OCI-LY7 (cell line): ENCODE results near the gene MYO1C.

Source experiments
- CTCF ChIP-seq: fragments of 200-600 bp; sonication (generic); conservative IDR thresholded peaks from 2 replicates; pipeline ENCODE4 v1.5.1; 2014; ENCODE audit warnings: mild to moderate bottlenecking, antibody characterized with exemption, low read length, moderate library complexity, mixed read lengths
- EZH2phosphoT487 ChIP-seq: fragments of 200-600 bp; sonication (generic); IDR thresholded peaks from 2 replicates; pipeline ENCODE4 v1.6.1; 2018; ENCODE audit warnings: low read depth, borderline replicate concordance, mild to moderate bottlenecking, mixed run types, antibody characterized with exemption, low read length, moderate library complexity, mixed read lengths

GRCh38 chr17:1461198-1461944 is 31.1 kb downstream of the MYO1C start:
- no peak for TF ChIP-seq CTCF
- no peak for TF ChIP-seq EZH2phosphoT487
